ENCODE results near the gene SEMA5A. TPM values are rescaled to one million over a fixed set of nuclear protein-coding genes. Genes with fewer than 3 reads are reported as not detected.

SEMA5A gene
- total RNA-seq, 1 donor from 2014 or later, result 11.9 TPM

GRCh38 chr5:9394221-9394620 lies 151.7 kb downstream of the SEMA5A start:
- H3K9ac ChIP-seq, result no peak overlapping the region
- no peak overlapping the region for H3K27ac Mint-ChIP-seq

GRCh38 chr5:9392625-9393024 lies 153.2 kb downstream of the SEMA5A start:
- TF ChIP-seq CTCF (IDR thresholded peaks at IDR 0.05) (no peak), EZH2 (IDR thresholded peaks at IDR 0.05) (no peak), EZH2phosphoT487 (IDR thresholded peaks at IDR 0.05) (no peak)
- no peaks in the 10 kb centered on the region for H3K4me1 Mint-ChIP-seq
- peaks cover 2% of the 10 kb centered on the region for H3K9me3 Mint-ChIP-seq
- Histone ChIP-seq H3K4me2 (no peak overlapping the region), H3F3A (ENCODE audit: low read depth) (no peaks in the 10 kb centered on the region), H3K27me3 (no peaks in the 10 kb centered on the region), H3K36me3 (no peaks in the 10 kb centered on the region), H3K27ac (no peak overlapping the region), H4K20me1 (ENCODE audit: low read depth) (no peaks in the 10 kb centered on the region), H3K9ac (no peak overlapping the region), H3K9me3 (ENCODE audit: low read depth) (no peaks in the 10 kb centered on the region), H2AFZ (replicated peaks) (no peak overlapping the region), H3K79me2 (ENCODE audit: low read depth) (no peaks in the 10 kb centered on the region), H3K4me1 (no peaks in the 10 kb centered on the region), H3K4me3 (no peak overlapping the region)
- no peak for DNase-seq (ENCODE audit: low spot score)
- no peak overlapping the region for H3K4me3 Mint-ChIP-seq
- H3K36me3 Mint-ChIP-seq, result peaks cover 2% of the 10 kb centered on the region
- no peak overlapping the region for H3K27ac Mint-ChIP-seq
- peaks cover 5% of the 10 kb centered on the region for H3K27me3 Mint-ChIP-seq (ENCODE audit: insufficient read depth, low read depth)

More at GRCh38 chr5:9394221-9394620, 151.7 kb downstream of the SEMA5A start:
- Histone ChIP-seq H2AFZ (replicated peaks) (no peak overlapping the region), H3K27me3 (no peaks in the 10 kb centered on the region), H3K4me1 (no peaks in the 10 kb centered on the region), H3K79me2 (ENCODE audit: low read depth) (no peaks in the 10 kb centered on the region), H3K36me3 (no peaks in the 10 kb centered on the region), H3F3A (ENCODE audit: low read depth) (no peaks in the 10 kb centered on the region), H4K20me1 (ENCODE audit: low read depth) (no peaks in the 10 kb centered on the region), H3K4me3 (no peak overlapping the region), H3K4me2 (no peak overlapping the region), H3K9me3 (ENCODE audit: low read depth) (no peaks in the 10 kb centered on the region), H3K27ac (no peak overlapping the region)
- TF ChIP-seq EZH2 (IDR thresholded peaks at IDR 0.05), result no peak
- no peak for TF ChIP-seq EZH2phosphoT487 (IDR thresholded peaks at IDR 0.05)
- TF ChIP-seq CTCF (IDR thresholded peaks at IDR 0.05), result no peak
- H3K4me3 Mint-ChIP-seq, result no peak overlapping the region
- H3K4me1 Mint-ChIP-seq, result no peaks in the 10 kb centered on the region
- H3K27me3 Mint-ChIP-seq (ENCODE audit: insufficient read depth, low read depth), result peaks cover 5% of the 10 kb centered on the region
- H3K36me3 Mint-ChIP-seq, result no peaks in the 10 kb centered on the region
- DNase-seq (ENCODE audit: low spot score), result no peak
- no peaks in the 10 kb centered on the region for H3K9me3 Mint-ChIP-seq

- peaks cover 2% of the 10 kb centered on the region for H3K36me3 Mint-ChIP-seq
- no peaks in the 10 kb centered on the region for H3F3A ChIP-seq (ENCODE audit: low read depth)
- H3K27ac Mint-ChIP-seq, result no peak overlapping the region
Measured at GRCh38 chr5:9391080-9391479, 154.8 kb downstream of the SEMA5A start.

More at GRCh38 chr5:9391080-9391479, 154.8 kb downstream of the SEMA5A start:
- H3K36me3 ChIP-seq, result no peaks in the 10 kb centered on the region
- DNase-seq (ENCODE audit: low spot score), result no peak
- no peak overlapping the region for H3K27ac ChIP-seq
- H3K9ac ChIP-seq, result no peak overlapping the region
- Mint-ChIP-seq H3K9me3 (peaks cover 2% of the 10 kb centered on the region), H3K4me3 (no peak overlapping the region), H3K27me3 (ENCODE audit: insufficient read depth, low read depth) (peaks cover 3% of the 10 kb centered on the region), H3K4me1 (no peaks in the 10 kb centered on the region)
- no peaks in the 10 kb centered on the region for H3K9me3 ChIP-seq (ENCODE audit: low read depth)
- no peaks in the 10 kb centered on the region for H4K20me1 ChIP-seq (ENCODE audit: low read depth)
- TF ChIP-seq EZH2phosphoT487 (IDR thresholded peaks at IDR 0.05), result no peak
- no peak for TF ChIP-seq CTCF (IDR thresholded peaks at IDR 0.05)
- no peak for TF ChIP-seq EZH2 (IDR thresholded peaks at IDR 0.05)
- no peak overlapping the region for H3K4me2 ChIP-seq
- no peaks in the 10 kb centered on the region for H3K79me2 ChIP-seq (ENCODE audit: low read depth)
- H3K4me1 ChIP-seq, result no peaks in the 10 kb centered on the region
- H2AFZ ChIP-seq (replicated peaks), result no peak overlapping the region
- no peaks in the 10 kb centered on the region for H3K27me3 ChIP-seq
- no peak overlapping the region for H3K4me3 ChIP-seq
